ENCODE data around the gene NACAD. TPM values are rescaled to one million over a fixed set of nuclear protein-coding genes. Genes with fewer than 3 reads are reported as not detected.
"Not testable (repeated sequence)": the region's sequence is repeated elsewhere in the genome, so short reads cannot be mapped to it uniquely, and the experiment has no call there.

Gene NACAD
- total RNA-seq, 2 donors from 2014 or later, result 5.9 to 9.0 TPM

DNA sequence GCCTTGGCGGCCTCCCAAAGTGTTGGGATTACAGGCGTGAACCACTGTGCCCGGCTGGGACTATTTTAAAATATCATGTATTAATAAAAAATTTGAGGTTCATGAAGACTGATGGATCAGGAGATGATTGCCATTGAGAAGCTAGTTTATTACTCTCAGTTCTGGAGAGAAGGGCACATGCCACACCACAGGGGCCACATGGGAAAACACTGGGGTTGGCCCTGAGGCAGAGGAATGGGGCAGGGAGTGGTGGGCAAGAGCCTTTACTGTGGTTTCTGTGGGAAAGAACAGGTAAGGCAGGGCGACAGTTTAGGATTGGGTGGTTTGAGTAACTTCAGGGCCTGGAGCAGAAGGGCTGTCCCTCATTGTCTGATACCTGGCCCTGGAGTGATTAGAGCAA lies 29.5 kb upstream of the NACAD start:
- no peaks in the 10 kb centered on the region for H3K4me1 ChIP-seq
- no peak overlapping the region for H3K27ac ChIP-seq
- H3K4me3 ChIP-seq, result no peak overlapping the region
- DNase-seq (ENCODE audit: low spot score), result no peak
- no peaks in the 10 kb centered on the region for H3K9me3 ChIP-seq
- TF ChIP-seq, protein P1, sequence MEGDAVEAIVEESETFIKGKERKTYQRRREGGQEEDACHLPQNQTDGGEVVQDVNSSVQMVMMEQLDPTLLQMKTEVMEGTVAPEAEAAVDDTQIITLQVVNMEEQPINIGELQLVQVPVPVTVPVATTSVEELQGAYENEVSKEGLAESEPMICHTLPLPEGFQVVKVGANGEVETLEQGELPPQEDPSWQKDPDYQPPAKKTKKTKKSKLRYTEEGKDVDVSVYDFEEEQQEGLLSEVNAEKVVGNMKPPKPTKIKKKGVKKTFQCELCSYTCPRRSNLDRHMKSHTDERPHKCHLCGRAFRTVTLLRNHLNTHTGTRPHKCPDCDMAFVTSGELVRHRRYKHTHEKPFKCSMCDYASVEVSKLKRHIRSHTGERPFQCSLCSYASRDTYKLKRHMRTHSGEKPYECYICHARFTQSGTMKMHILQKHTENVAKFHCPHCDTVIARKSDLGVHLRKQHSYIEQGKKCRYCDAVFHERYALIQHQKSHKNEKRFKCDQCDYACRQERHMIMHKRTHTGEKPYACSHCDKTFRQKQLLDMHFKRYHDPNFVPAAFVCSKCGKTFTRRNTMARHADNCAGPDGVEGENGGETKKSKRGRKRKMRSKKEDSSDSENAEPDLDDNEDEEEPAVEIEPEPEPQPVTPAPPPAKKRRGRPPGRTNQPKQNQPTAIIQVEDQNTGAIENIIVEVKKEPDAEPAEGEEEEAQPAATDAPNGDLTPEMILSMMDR (IDR thresholded peaks at IDR 0.05), result no peak
- H3K27me3 ChIP-seq, result no peaks in the 10 kb centered on the region
- no peaks in the 10 kb centered on the region for H3K36me3 ChIP-seq

DNA sequence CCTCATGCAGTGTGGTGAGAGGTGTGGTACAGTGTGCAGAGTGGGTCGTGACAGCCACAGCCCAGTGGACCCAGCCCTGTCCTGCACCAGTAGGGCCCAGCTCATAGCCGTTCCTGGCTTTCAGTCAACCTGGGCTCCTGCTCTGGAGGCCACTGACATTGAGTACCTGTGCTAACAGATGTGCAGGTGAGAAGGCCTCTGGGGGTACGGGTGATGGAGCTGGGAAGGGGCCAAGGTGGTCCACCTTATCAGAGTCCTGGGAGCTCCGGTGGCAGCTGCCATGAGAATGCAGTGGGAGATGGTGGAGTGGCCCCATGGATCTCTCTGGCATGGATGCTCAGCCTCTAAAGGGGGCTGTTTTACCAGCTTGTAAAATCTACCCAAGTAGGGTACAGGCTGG lies 28.8 kb upstream of the NACAD start:
- peaks cover 0 to 2% of the 10 kb centered on the region in 2 donors for H3K4me1 ChIP-seq
- H3K4me3 ChIP-seq, result no peak overlapping the region
- no peaks in the 10 kb centered on the region for H3K36me3 ChIP-seq
- no peak for DNase-seq (ENCODE audit: low spot score)
- H3K27me3 ChIP-seq, result no peaks in the 10 kb centered on the region
- no peaks in the 10 kb centered on the region for H3K9me3 ChIP-seq
- H3K27ac ChIP-seq, result no peak overlapping the region
- TF ChIP-seq, protein P1 (IDR thresholded peaks at IDR 0.05), result no peak

DNA sequence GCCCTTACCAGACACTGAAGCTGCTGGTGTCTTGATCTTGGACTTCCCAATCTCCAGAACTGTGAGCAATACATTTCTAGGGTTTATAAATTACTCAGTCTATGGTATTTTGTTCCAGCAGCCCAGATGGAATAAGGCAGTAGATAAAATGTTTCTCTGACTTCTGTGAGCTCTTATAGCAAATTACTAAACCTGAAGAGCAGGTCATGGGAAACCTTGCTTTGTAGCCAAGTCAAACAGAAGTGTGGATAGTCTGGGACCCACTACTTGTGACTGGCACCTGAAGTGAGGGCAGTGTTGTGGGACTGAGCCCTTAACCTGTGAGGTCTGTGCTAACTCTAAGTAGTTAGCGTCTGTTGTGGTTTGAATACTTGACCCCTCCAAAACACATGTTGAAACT lies 27.3 kb upstream of the NACAD start:
- DNase-seq (ENCODE audit: low spot score), result no peak
- no peaks in the 10 kb centered on the region for H3K36me3 ChIP-seq
- TF ChIP-seq, protein P1 (IDR thresholded peaks at IDR 0.05), result no peak
- H3K4me3 ChIP-seq, result no peak overlapping the region
- H3K9me3 ChIP-seq, result no peaks in the 10 kb centered on the region
- no peak overlapping the region for H3K27ac ChIP-seq
- H3K4me1 ChIP-seq, result peaks cover 0 to 9% of the 10 kb centered on the region in 2 donors
- H3K27me3 ChIP-seq, result no peaks in the 10 kb centered on the region

DNA sequence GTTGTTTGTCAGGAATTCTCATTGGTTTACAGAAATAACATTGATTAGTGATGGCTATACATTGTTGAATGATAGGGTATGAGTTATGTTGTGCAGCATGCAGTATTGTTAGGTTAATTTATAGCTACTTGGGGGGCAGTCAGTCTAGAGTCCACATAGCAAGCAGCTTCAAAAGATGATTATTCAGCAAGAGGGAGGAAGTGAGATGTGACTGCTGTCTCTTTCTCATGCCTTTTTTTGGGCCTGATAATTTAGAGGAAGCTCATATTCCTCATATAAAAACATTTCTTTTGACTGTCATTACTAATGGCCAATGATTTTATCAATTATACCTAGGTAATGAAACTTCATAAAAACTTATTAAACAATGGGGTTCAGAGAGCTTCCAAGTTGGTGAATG lies 26.2 kb upstream of the NACAD start:
- Histone ChIP-seq H3K36me3 (no peaks in the 10 kb centered on the region), H3K4me3 (no peak overlapping the region), H3K27ac (no peak overlapping the region), H3K9me3 (no peaks in the 10 kb centered on the region), H3K27me3 (no peaks in the 10 kb centered on the region), H3K4me1 (peaks cover 0 to 18% of the 10 kb centered on the region in 2 donors)
- DNase-seq (ENCODE audit: low spot score), result no peak
- TF ChIP-seq, protein P1 (IDR thresholded peaks at IDR 0.05), result no peak

DNA sequence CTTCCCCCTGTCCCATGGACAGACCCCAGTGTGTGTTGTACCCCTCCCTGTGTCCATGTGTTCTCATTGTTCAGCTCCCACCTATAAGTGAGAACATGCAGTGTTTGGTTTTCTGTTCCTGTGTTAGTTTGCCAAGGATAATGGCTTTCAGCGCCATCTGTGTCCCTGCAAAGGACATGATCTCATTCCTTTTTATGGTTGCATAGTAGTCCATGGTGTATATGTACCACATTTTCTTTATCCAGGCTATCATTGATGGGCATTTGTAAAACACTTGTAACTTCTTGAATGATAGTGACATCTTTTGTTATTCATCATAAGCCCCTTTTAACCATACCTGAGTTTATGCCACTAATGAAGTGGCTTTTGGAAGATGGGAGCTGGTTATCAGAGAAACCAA lies 25.5 kb upstream of the NACAD start:
- H3K4me3 ChIP-seq; DNase-seq (ENCODE audit: low spot score); H3K9me3 ChIP-seq; H3K36me3 ChIP-seq; H3K27me3 ChIP-seq; H3K27ac ChIP-seq: not testable (repeated sequence)
- peaks cover 0 to 21% of the 10 kb centered on the region in 2 donors for H3K4me1 ChIP-seq

DNA sequence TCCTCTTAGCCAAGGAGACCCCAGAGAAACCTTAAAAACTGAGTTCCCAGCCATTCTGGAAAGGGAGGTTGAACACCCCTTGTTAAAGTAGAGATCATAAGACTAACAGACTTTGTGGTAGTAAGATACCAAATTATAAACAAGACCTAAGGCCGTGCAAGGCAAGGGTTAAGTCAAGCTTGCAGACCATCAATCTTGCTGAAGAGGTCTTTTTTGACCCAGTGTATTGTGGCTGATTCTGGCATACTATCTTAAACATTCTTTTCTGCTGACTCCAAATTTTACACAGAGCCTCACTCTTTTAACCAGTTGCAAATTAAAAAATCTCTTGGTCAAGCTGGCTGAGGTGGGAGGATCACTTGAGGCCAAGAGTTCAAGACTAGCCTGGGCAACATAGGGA lies 23.9 kb upstream of the NACAD start:
- H3K4me3 ChIP-seq, result no peak overlapping the region

More for the DNA sequence above, 23.9 kb upstream of the NACAD start:
- Histone ChIP-seq H3K9me3 (no peaks in the 10 kb centered on the region), H3K36me3 (peaks cover 16% of the 10 kb centered on the region), H3K27ac (peak overlapping the region in 1 of 2 donors; percentile 94), H3K27me3 (no peaks in the 10 kb centered on the region), H3K4me1 (peaks cover 0 to 37% of the 10 kb centered on the region in 2 donors)
- TF ChIP-seq, protein P1 (IDR thresholded peaks at IDR 0.05), result no peak
- DNase-seq (ENCODE audit: low spot score), result no peak

All from right atrium auricular region (tissue), 2 donors.